Stimulated activated CD4-positive, alpha-beta T cell treated with anti-CD3 and anti-CD28 coated beads, Interleukin-1b, Interleukin-23, amount 100 ng/mL, for 24 hours (primary cell): ENCODE data around the gene RPRML.
"Not testable (repeated sequence)": the region's sequence is repeated elsewhere in the genome, so short reads cannot be mapped to it uniquely, and the experiment has no call there.

Experiments used
- DNase-seq, 4 experiments: peaks; one replicate each; pipeline ENCODE4 v3.0.0-alpha.2; 2020; ENCODE audit warnings: low read depth in 4 of 4, low spot score in 1 of 4

The RPRML gene

GRCh38 chr17:46976626-46977270 lies 2.3 kb downstream of the RPRML start:
- DNase-seq: no peak

GRCh38 chr17:46975287-46975686 lies 3.8 kb downstream of the RPRML start:
- DNase-seq: no peak

- no peak for DNase-seq
Measured at GRCh38 chr17:46974086-46974485, 5.0 kb downstream of the RPRML start.

DNA sequence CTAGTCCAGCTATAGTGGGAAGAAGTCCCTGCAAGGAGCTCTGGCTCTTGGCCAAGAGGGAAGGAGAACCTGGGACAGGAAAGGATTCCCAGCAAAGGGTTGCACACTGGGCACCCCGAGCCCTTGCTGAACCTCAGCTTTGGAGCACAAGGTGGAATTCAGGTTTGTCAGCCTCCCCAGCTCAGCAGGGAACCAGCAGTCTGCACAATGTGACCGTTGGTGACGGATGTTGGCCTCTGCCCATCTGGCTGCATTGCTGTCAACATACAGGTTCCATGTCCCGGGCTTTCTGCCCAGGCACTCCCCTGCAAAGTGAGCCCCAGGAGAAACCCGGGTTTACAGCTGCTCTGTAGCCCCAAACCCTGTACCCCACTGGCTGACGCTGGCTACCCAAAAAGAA lies 6.7 kb downstream of the RPRML start:
- no peak for DNase-seq

GRCh38 chr17:46971647-46972300 lies 7.3 kb downstream of the RPRML start:
- no peak for DNase-seq

- no peak for DNase-seq
Measured at GRCh38 chr17:46968896-46969295, 10.2 kb downstream of the RPRML start.

GRCh38 chr17:46968224-46968834 lies 10.7 kb downstream of the RPRML start:
- no peak for DNase-seq

DNA sequence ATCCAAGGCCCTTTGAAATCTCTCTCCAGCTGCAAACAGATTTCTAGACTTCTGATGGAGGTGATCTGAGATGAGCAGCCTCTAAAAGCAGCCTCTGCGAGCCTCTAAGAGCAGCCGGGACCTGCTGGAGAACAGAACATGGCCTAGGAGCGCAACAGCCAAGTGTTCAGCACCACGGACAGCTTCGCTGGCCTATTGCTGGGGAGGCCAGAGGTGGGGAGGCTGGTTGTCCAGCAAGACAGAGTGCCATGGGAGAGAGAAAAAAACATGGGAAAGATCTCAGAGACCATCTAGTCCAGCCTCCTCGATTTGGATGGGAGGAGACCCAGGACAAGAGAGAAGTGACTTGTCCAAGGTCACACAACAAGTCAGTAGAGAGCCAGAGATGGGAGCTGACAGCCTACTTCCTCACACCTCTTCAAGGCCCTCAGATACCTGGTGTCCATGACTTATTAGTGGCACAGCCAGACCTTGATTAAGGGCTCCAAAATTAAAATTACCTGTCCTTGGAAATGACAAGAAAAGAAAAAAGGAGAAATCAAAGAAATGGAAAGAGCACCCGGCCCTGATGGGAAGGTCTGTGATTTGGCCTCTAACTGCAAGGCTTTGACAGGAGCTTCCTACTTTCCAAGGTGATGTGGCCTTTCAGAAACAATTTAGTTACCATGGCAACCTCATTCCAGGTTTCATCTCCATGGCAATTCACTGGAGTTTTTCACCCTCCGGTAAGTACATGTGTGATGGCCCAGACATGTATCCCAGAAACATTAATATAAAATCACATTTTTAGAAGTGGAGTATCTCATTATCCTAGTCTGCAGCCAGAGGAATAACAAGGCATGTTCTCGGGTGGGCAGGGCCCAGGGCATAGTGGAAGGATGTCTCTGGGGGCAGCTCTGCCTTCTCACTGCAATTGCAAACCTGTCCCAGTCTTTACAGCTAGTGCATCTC lies 14.5 kb downstream of the RPRML start:
- no peak for DNase-seq

DNA sequence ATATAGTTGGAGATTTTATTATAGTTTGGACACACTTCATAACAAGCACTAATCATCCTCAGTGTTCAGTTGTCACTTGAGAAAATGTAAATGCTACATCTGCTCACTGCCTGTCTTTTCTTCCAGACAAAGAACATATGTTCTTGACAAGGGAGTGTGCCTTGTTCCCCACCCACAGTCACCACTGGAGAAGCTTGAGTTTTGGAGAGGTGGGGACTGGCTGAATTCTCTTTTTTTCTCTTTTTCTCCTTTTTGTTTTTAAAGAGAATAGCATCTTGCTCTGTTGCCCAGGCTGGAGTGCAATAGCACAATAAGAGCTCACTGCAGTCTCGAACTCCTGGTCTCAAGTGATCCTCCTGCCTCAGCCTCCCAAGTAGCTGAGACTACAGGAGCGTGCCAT lies 15.5 kb downstream of the RPRML start:
- no peak for DNase-seq

DNA sequence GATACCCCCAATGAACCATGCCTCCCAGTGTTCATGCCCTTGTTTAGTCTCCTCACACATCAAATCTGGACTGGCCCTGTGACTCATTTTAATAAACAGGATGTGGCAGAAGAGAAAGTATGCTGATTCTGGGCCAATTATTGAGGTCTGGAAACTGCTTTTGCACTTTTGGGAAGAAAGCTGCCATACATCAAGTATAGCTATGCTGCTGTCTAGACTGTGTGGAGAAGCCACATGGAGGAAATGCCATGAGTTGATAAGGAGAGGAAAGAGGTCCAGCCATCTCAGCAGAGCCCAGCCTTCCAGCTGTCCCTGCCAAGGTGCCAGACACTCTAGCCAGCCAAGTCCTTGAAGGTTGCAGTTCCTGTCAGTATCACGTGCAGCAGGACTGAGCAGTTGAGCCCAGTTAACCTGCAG lies 16.7 kb downstream of the RPRML start:
- no peak for DNase-seq

DNA sequence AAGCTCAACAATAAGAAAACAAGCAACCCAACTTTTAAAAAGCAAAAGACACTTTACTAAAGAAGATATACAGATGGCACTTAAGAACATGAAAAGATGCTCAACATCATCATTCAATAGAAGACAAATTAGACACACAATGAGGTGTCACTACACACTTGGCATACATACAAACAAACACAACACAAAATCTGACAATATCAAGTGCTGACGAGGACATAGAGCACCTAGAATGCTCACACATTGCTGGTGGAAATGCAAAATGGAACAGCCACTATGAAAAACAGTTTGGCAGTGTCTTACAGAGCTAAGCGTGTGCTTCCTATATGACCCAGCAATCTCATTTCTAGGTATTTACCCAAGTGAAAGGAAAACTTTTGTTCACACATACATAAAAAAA lies 18.9 kb downstream of the RPRML start:
- no peak for DNase-seq

- no peak for DNase-seq
Measured at GRCh38 chr17:46958041-46958591, 20.9 kb downstream of the RPRML start.

DNA sequence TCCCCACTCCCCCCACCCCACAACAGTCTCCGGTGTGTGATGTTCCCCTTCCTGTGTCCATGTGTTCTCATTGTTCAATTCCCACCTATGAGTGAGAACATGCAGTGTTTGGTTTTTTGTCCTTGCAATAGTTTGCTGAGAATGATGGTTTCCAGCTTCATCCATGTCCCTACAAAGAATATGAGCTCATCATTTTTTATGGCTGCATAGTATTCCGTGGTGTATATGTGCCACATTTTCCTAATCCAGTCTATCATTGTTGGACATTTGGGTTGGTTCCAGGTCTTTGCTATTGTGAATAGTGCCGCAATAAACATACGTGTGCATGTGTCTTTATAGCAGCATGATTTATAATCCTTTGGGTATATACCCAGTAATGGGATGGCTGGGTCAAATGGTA lies 25.9 kb downstream of the RPRML start:
- DNase-seq: not testable (repeated sequence)

GRCh38 chr17:46952115-46952514 lies 26.9 kb downstream of the RPRML start:
- DNase-seq: no peak

DNA sequence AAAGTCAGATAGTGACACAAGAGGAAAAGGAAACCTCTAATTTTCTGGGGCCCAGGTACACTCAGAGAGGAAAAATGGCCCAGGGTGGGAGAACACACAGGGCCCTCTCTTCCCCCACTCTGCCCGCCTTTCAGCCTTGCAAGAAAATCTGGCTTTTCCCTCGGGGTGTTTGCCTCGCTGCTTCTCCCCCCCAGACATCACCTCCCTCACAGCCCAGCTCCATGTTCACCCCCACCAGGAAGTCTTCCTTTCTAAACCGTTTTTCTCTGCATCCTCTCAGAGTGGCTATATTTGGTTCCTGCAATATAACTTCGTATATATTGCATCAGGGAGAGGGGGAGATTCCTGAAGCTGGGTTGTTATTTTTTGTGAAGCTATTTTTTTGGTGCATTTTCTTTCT lies 27.3 kb downstream of the RPRML start:
- DNase-seq: no peak

DNA sequence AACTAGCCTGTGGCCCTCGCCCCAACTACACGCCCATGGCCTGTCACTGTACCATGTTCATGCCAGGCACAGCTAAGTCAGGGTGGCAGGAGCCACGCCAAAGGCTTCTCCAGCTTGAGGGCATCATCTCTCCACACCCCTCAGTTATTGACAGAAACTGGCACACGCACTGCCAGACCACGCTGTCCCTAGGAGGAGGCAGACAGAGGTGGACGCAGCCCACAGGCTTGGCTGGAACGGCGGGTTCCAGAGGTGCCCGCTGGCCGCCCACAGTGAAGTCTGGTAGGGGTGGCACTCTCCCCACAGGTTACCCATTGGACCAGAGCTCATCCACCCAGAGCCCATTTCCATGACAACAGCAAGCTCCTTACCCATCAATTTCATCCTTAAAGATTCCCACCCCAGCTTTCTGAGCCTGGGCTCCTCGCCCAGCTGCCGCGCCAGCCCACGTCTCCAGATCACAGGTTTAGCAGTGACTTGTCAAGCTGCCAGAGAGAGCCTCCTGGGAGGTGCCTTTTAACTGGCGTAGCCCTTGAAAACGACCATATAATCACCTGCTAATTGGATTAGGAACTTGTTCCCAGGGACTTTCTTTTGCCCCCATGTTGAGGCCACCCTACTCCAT lies 27.9 kb downstream of the RPRML start:
- DNase-seq: no peak

GRCh38 chr17:46950342-46950996 lies 28.6 kb downstream of the RPRML start:
- DNase-seq: no peak

- no peak for DNase-seq
Measured at GRCh38 chr17:46949291-46950174, 29.5 kb downstream of the RPRML start.

DNA sequence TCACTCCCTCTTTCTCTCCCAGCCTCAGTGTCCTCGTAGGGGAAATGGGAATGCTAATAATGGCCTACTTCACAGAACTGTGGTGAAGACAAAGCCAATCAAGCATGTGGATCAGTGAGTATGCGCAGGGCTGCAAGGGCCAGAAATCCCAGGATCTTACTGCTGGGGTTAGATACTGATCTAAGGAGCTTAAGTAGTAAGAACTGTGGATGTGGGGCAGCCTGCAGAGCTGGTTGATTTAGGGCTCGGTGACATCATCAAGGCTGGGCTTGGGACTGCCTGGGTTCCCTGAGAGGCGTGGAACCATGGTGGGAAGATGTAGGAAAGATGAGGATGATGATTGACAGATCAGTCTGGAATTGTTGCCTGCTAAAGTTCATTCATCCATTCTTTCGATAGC lies 30.5 kb downstream of the RPRML start:
- DNase-seq: no peak
